Measurements from ENCODE around the gene FLVCR2. TPM values are rescaled to one million over a fixed set of nuclear protein-coding genes. Genes with fewer than 3 reads are reported as not detected.

The FLVCR2 gene
- total and polyA plus RNA-seq, 2 donors from 2014 or later, result 7.1 to 17.0 TPM

DNA sequence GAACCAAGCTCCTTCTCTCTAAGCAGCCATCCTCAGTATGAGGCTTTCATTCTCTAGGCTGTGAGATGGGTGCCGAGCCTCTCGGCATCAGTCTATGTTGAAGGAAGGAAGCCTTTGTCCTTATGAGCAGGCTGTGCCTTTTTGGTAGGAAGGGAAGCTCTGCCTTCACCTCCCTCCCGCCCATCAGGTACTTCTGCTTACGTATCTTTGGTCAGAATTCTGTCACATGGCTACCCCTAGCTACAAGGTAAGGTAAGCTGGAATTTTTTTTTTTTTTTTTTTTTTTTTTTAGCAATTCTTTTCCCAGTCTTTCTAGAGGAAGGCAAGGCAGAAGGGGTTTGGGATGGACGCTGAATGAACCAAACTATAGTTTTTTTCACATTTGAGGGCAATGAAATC is 39.3 kb upstream of the FLVCR2 start:
- Histone ChIP-seq H3K4me1 (ENCODE audit: control insufficient read depth in 2 of 3, insufficient read depth in 2 of 3, low read depth in 1 of 3, low read length in 3 of 3) (peaks cover 0 to 5% (median 0%) of the 10 kb centered on the region in 3 donors), H3K27me3 (ENCODE audit: control insufficient read depth, insufficient read depth, low read length) (no peaks in the 10 kb centered on the region), H3K27ac (ENCODE audit: low read depth in 2 of 2, low read length in 2 of 2) (no peak overlapping the region), H3K9ac (ENCODE audit: low read length in 3 of 3) (no peak overlapping the region), H3K36me3 (ENCODE audit: control insufficient read depth in 2 of 3, insufficient read depth in 3 of 3, low read length in 3 of 3) (no peaks in the 10 kb centered on the region), H3K9me3 (ENCODE audit: control insufficient read depth in 2 of 3, insufficient read depth in 1 of 3, low read length in 3 of 3) (no peaks in the 10 kb centered on the region), H3K4me3 (ENCODE audit: low read length in 3 of 3) (no peak overlapping the region)
- DNase-seq, result no peak
- intact Hi-C loops (cut with DNase I), result no loop called here
- TF ChIP-seq, protein P1, sequence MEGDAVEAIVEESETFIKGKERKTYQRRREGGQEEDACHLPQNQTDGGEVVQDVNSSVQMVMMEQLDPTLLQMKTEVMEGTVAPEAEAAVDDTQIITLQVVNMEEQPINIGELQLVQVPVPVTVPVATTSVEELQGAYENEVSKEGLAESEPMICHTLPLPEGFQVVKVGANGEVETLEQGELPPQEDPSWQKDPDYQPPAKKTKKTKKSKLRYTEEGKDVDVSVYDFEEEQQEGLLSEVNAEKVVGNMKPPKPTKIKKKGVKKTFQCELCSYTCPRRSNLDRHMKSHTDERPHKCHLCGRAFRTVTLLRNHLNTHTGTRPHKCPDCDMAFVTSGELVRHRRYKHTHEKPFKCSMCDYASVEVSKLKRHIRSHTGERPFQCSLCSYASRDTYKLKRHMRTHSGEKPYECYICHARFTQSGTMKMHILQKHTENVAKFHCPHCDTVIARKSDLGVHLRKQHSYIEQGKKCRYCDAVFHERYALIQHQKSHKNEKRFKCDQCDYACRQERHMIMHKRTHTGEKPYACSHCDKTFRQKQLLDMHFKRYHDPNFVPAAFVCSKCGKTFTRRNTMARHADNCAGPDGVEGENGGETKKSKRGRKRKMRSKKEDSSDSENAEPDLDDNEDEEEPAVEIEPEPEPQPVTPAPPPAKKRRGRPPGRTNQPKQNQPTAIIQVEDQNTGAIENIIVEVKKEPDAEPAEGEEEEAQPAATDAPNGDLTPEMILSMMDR (IDR thresholded peaks at IDR 0.05; ENCODE audit: borderline replicate concordance, extremely low read depth, insufficient read depth), result no peak
- FAIRE-seq, result no peak

DNA sequence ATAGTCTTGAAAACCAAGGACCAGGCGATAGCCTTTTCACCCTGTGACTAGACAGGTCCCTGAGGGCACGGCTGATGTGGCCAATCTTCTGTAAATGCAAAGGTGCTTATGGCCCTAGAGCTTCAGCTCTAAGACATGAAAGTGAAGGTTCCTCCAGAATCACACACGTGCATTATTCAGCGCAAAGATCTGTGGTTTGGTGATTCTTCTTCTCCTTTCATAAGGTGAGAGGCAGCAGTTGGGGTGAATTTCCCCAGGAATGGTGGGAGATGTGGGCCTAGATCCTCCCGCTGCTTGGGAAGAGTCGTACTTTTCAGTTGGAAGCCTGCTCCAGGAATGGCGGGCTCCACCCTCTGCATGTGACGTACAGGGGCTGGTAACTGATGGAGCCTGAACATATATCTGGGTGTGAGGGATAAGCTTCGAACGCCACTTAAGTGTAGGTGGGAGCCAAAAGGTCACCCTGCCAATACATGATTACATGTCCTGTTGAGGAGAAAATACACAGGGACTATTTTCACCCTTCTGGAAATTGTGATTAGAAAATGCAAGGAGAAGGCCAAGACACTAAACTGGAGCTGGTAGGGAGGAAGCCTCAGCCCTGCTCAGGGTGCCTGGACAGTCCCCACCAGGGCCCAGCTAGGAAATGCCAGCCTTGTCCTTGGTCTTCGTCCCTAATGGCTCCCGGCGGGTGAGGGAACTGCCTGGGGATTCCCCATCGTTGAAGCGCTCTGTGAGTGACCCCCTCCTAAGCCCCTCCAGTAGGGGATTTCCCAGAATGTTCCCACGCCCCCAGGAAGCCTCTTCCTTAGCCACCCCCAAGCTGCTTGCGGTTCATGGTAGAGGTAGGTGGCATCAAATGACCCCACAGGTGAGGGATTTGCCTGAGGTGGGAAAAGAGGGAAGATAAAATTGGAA is 38.6 kb upstream of the FLVCR2 start:
- intact Hi-C loops (cut with DNase I), result no loop called here
- Histone ChIP-seq H3K36me3 (ENCODE audit: control insufficient read depth in 2 of 3, insufficient read depth in 3 of 3, low read length in 3 of 3) (no peaks in the 10 kb centered on the region), H3K4me3 (ENCODE audit: low read length in 3 of 3) (no peak overlapping the region), H3K27ac (ENCODE audit: low read depth in 2 of 2, low read length in 2 of 2) (no peak overlapping the region), H3K4me1 (ENCODE audit: control insufficient read depth in 2 of 3, insufficient read depth in 2 of 3, low read depth in 1 of 3, low read length in 3 of 3) (peaks cover 0 to 5% (median 0%) of the 10 kb centered on the region in 3 donors), H3K27me3 (ENCODE audit: control insufficient read depth, insufficient read depth, low read length) (no peaks in the 10 kb centered on the region), H3K9me3 (ENCODE audit: control insufficient read depth in 2 of 3, insufficient read depth in 1 of 3, low read length in 3 of 3) (no peaks in the 10 kb centered on the region), H3K9ac (ENCODE audit: low read length in 3 of 3) (no peak overlapping the region)
- DNase-seq (no peak), FAIRE-seq (no peak)
- TF ChIP-seq, protein P1 (IDR thresholded peaks at IDR 0.05; ENCODE audit: borderline replicate concordance, extremely low read depth, insufficient read depth), result no peak

DNA sequence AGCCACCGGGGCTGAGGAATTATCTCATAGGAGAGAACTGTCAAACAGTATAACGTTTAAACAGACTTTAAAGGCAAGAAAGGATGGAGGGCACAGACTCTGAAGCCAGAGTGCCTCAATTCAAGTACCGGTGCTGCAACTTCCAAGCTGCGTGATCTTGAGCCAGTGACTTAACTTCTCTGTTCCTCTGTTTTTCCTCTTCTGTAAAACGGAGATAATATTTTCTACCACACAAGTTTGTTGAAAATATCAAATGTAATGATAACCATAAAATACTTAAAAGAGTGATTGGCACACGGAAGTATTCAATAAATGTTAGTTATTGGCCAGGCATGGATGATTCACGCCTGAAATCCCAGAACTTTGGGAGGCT is 38.0 kb upstream of the FLVCR2 start:
- TF ChIP-seq, protein P1 (IDR thresholded peaks at IDR 0.05; ENCODE audit: borderline replicate concordance, extremely low read depth, insufficient read depth), result no peak
- intact Hi-C loops (cut with DNase I), result no loop called here
- H3K4me3 ChIP-seq (ENCODE audit: low read length in 3 of 3), result no peak overlapping the region
- no peaks in the 10 kb centered on the region for H3K9me3 ChIP-seq (ENCODE audit: control insufficient read depth in 2 of 3, insufficient read depth in 1 of 3, low read length in 3 of 3)
- no peak overlapping the region for H3K27ac ChIP-seq (ENCODE audit: low read depth in 2 of 2, low read length in 2 of 2)
- H3K27me3 ChIP-seq (ENCODE audit: control insufficient read depth, insufficient read depth, low read length), result no peaks in the 10 kb centered on the region
- FAIRE-seq, result no peak
- peaks cover 0 to 5% (median 0%) of the 10 kb centered on the region in 3 donors for H3K4me1 ChIP-seq (ENCODE audit: control insufficient read depth in 2 of 3, insufficient read depth in 2 of 3, low read depth in 1 of 3, low read length in 3 of 3)
- H3K36me3 ChIP-seq (ENCODE audit: control insufficient read depth in 2 of 3, insufficient read depth in 3 of 3, low read length in 3 of 3), result no peaks in the 10 kb centered on the region
- H3K9ac ChIP-seq (ENCODE audit: low read length in 3 of 3), result no peak overlapping the region
- DNase-seq, result no peak
